K562 (cell line): ENCODE measurements around the gene PPP1R37.

Experiments
- BACH1 ChIP-seq: fragments of 200-800 bp; sonication (Bioruptor generic); IDR thresholded peaks from 2 replicates; pipeline ENCODE4 v1.6.1; 2016; ENCODE audit warnings: missing genetic modification characterization, missing compliant biosample characterization
- BRD9 ChIP-seq: fragments of 450-650 bp; IDR thresholded peaks from 2 replicates; pipeline ENCODE4 v1.6.1; 2018; ENCODE audit warnings: low read depth; ENCODE audit not compliant: partially characterized antibody
- CEBPG ChIP-seq, 3 experiments: fragments of 200-800 bp in 1 of 3; sonication (Bioruptor generic) in 1 of 3; sonication (generic) in 1 of 3; formaldehyde crosslinking in 1 of 3; IDR thresholded peaks in 2 of 3; conservative IDR thresholded peaks in 1 of 3; 2 replicates each; pipeline versions ENCODE4 v1.6.1 to v1.8.0; 2016 to 2022; ENCODE audit warnings: missing compliant biosample characterization in 2 of 3, missing genetic modification characterization in 2 of 3, mild to moderate bottlenecking in 1 of 3, missing genetic modification reagents in 1 of 3
- TAF1 ChIP-seq: IDR thresholded peaks from 2 replicates; pipeline ENCODE4 v1.6.1; 2011; ENCODE audit warnings: mild to moderate bottlenecking, low read length, moderate library complexity; ENCODE audit not compliant: insufficient read depth, control insufficient read depth, severe bottlenecking; ENCODE audit errors: extremely low read depth
- TF ChIP-seq, protein P1 (sequence below): fragments of 450-650 bp; IDR thresholded peaks from 2 replicates; pipeline ENCODE4 v1.6.1; 2017; ENCODE audit warnings: antibody characterized with exemption

GRCh38 chr19:45070214-45070613 lies 22.8 kb upstream of the PPP1R37 start:
- TF ChIP-seq BRD9 (no peak), TAF1 (no peak), CEBPG (CRISPR knock-in tag; IDR thresholded peaks at IDR 0.05) (no peak), CEBPG (tag; conservative IDR thresholded peaks at IDR 0.05 in 1 of 2, IDR thresholded peaks at IDR 0.05 in 1 of 2) (no peak), BACH1 (tag) (no peak)
- TF ChIP-seq, protein P1, sequence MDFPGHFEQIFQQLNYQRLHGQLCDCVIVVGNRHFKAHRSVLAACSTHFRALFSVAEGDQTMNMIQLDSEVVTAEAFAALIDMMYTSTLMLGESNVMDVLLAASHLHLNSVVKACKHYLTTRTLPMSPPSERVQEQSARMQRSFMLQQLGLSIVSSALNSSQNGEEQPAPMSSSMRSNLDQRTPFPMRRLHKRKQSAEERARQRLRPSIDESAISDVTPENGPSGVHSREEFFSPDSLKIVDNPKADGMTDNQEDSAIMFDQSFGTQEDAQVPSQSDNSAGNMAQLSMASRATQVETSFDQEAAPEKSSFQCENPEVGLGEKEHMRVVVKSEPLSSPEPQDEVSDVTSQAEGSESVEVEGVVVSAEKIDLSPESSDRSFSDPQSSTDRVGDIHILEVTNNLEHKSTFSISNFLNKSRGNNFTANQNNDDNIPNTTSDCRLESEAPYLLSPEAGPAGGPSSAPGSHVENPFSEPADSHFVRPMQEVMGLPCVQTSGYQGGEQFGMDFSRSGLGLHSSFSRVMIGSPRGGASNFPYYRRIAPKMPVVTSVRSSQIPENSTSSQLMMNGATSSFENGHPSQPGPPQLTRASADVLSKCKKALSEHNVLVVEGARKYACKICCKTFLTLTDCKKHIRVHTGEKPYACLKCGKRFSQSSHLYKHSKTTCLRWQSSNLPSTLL, result no peak
